ENCODE results near the gene LRMDA.

The LRMDA gene

DNA sequence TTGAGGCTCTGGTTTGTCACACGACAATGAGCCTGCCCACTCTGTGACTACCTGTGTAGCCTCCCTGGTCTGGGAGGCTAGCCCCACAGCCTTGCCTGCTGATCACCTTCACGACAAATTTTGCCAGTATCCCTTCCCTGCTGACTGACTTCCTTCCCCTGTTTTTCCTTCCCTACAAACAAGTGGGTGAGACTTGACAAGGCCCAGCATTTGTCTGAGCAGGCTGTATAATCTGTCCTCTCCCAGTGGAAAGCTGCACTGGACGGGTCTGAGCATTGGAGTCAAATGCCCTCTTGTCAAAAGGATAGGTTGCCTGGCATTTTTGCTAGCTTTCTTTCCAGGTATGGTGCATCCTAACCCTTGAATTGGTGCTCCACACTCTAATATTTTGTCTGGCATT, 1117.7 kb downstream of the LRMDA start:
- TF ChIP-seq, protein P1, sequence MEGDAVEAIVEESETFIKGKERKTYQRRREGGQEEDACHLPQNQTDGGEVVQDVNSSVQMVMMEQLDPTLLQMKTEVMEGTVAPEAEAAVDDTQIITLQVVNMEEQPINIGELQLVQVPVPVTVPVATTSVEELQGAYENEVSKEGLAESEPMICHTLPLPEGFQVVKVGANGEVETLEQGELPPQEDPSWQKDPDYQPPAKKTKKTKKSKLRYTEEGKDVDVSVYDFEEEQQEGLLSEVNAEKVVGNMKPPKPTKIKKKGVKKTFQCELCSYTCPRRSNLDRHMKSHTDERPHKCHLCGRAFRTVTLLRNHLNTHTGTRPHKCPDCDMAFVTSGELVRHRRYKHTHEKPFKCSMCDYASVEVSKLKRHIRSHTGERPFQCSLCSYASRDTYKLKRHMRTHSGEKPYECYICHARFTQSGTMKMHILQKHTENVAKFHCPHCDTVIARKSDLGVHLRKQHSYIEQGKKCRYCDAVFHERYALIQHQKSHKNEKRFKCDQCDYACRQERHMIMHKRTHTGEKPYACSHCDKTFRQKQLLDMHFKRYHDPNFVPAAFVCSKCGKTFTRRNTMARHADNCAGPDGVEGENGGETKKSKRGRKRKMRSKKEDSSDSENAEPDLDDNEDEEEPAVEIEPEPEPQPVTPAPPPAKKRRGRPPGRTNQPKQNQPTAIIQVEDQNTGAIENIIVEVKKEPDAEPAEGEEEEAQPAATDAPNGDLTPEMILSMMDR (conservative IDR thresholded peaks at IDR 0.05) = no peak

GRCh38 chr10:76550806-76551205, 1119.4 kb downstream of the LRMDA start:
- H3K27ac ChIP-seq = no peak overlapping the region
- TF ChIP-seq, protein P1 (conservative IDR thresholded peaks at IDR 0.05) = no peak

More for the DNA sequence above, 1117.7 kb downstream of the LRMDA start:
- H3K27ac ChIP-seq = no peak overlapping the region

DNA sequence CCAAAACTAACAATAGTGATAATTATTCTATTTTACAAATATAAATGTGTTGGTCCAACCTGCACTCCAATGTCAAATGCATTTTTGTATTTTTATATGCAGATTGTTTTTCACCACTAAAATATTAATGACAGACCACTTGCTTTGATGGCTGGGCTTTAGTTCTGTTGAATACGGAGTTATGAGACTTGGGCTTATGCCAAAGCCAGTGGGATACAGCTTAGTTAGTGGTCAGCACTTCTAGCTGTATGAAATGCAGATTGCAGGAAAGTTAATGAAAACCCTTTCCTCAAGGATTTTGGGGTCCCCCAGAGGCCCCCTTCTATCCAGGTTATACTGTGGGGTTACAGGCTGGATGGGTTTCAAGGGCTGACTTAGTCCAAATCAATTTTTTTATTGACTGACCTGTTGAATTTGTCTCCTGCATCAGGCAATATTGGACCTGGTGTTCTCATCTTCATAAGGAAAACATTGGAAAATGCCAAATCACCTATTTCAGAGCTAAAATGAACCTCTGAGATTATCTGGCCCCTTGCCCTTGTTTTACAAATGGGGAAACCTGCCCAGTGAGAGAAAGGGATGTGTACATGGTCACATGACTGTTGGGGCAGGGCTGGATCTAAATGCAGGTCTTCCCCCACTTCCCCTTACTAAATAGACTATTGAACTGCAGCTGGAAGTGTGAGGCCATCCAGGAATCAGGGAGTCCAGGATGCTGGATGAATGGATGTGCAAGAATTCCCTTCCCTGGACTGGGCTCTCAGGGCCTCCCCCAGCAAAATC, 1120.9 kb downstream of the LRMDA start:
- TF ChIP-seq, protein P1 (conservative IDR thresholded peaks at IDR 0.05) = no peak
- no peak overlapping the region for H3K27ac ChIP-seq

GRCh38 chr10:76553263-76554032, 1122.0 kb downstream of the LRMDA start:
- H3K27ac ChIP-seq = no peak overlapping the region
- TF ChIP-seq, protein P1 (conservative IDR thresholded peaks at IDR 0.05) = no peak

DNA sequence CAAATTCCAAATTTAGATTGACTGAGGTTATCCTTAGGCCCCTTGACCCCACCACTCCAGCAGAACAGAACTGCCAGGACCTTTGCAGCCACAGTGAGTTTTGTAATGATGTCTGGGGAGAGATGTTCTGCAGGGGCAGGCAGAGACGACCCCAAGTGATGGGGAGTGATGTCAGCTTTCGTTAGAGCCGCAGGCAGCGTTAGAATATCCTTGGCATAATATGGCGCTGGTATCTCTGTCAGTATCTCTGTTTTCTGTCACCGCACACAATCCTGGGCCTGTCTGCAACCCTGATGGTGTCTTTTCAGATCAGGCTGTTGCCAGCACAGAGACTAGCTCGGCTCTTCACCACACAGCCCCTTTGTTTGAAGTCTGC, 1122.6 kb downstream of the LRMDA start:
- TF ChIP-seq, protein P1 (conservative IDR thresholded peaks at IDR 0.05) = no peak
- no peak overlapping the region for H3K27ac ChIP-seq

DNA sequence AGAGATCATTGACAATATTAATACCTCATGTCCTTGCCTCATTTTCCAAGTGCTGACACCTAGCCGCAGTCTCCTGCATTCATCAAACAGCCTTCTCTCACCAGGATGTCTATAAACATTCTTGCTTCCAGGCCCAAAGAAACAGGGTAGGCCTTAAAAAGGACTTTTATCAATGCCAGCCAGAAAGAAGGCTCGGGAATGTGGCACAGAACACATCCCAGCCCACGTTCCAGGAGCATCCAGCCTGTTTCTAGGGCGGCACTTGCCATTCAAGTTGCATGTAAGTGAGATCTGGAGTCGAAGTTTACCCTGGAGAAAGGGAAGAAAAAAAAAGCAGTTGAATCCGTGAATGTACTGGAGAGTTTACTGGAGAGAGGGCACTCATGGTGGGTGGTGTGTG, 1123.1 kb downstream of the LRMDA start:
- H3K27ac ChIP-seq = no peak overlapping the region
- TF ChIP-seq, protein P1 (conservative IDR thresholded peaks at IDR 0.05) = no peak

DNA sequence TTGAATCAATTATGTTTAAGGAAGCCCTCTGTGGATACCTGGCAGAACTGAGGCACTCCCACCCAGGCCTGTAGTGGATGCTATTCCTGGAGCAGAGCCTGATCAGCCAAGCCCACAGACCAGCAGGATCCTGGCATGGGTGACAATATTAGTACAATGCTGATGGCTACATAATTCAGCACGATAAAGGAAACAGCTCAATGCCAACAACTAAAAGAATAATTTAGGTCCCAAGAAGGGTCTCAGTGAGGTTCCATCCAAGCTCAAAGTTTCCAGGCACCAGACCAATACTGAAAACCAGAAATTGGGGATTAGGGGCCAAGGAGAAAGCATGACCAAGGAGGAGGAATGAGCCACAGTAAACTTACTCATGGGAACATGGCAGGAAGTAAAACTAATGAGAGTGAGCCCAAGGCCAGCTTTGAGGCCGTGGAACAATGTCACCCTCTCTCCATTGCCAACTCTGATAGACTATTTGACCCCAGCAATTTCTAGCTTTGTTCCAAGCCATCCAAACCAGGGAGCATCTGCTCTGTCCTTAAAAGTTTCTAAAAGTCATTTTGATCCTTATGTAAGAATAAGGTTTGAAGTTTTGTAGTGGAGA, 1123.7 kb downstream of the LRMDA start:
- H3K27ac ChIP-seq = no peak overlapping the region
- TF ChIP-seq, protein P1 (conservative IDR thresholded peaks at IDR 0.05) = no peak

Measured in VCaP (cell line).